ENCODE data around the gene EEA1.

The EEA1 gene

DNA sequence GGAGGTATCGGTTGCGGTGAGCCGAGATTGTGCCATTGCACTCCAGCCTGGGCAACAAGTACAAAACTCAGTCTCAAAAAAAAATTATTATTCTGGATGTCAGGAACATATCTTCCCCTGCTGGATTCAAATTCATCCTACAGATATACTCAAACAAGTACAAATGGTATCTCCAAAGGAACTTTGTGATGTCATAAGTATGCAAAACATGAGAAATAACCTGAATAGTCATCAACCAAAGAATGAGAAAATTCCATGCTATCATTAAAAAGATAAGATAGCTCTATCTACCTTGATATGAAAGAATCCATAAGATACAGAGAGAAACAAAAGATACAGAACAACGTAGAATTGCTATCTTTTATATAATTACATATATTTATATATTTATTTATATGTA is 67.7 kb downstream of the EEA1 start:
- H3K27me3 Mint-ChIP-seq (ENCODE audit: low read depth): no peaks in the 10 kb centered on the region

GRCh38 chr12:92860521-92860920 is 68.6 kb downstream of the EEA1 start:
- Mint-ChIP-seq H3K9me3 (peaks cover 2% of the 10 kb centered on the region), H3K27me3 (ENCODE audit: low read depth) (no peaks in the 10 kb centered on the region), H3K4me1 (peaks cover 12% of the 10 kb centered on the region), H3K4me3 (no peak overlapping the region), H3K36me3 (ENCODE audit: low read depth) (peaks cover 57% of the 10 kb centered on the region), H3K27ac (peak overlapping the region in 2 of 3 experiments; percentile 19 to 48)
- no peak for TF ChIP-seq CTCF (IDR thresholded peaks at IDR 0.05; ENCODE audit: unreplicated experiment in 3 of 3)

More for the DNA sequence above, 67.7 kb downstream of the EEA1 start:
- no peak for TF ChIP-seq CTCF (IDR thresholded peaks at IDR 0.05; ENCODE audit: unreplicated experiment in 3 of 3)
- Mint-ChIP-seq H3K4me3 (no peak overlapping the region), H3K4me1 (peaks cover 12% of the 10 kb centered on the region), H3K36me3 (ENCODE audit: low read depth) (peaks cover 57% of the 10 kb centered on the region), H3K27ac (no peak overlapping the region), H3K9me3 (peaks cover 2% of the 10 kb centered on the region)

DNA sequence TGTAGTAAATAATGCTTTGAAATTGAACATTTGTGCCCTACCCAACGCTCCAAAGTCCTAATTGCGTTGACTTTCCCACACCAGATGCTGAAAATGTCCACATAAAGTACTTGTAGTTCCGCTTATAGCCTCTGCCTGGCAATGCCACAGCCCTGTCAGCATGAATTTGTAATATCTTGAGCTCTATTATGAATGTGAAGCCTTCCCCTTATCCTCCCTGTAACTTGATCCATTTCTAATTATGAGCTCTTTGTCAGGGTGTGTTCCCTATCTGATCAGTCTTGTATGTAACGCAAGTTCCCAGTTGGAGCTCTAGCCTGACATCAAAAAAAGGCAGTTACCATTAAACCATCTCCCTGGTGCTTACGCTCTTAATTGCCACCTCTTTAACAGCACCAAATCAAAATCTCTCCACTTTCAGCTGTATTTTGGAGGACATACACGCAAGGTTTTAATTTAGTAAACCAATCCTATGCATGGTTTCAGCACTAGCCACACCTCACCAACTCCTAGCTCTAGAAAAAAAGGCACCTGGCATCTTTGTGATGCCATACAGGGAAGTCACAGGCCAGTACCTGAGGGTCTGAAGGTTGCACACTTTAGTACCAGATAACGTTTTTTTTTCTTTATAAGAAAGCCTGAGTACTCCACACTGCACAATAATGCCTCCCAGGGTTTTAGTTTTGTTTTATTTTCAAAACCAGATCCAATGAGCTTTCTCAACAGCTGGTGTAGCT is 69.3 kb downstream of the EEA1 start:
- Mint-ChIP-seq H3K4me3 (no peak overlapping the region), H3K9me3 (peaks cover 2% of the 10 kb centered on the region), H3K36me3 (ENCODE audit: low read depth) (peaks cover 59% of the 10 kb centered on the region), H3K27ac (peak overlapping the region in 1 of 3 experiments; percentile 0), H3K4me1 (peaks cover 12% of the 10 kb centered on the region), H3K27me3 (ENCODE audit: low read depth) (no peaks in the 10 kb centered on the region)
- no peak for TF ChIP-seq CTCF (IDR thresholded peaks at IDR 0.05; ENCODE audit: unreplicated experiment in 3 of 3)

- Mint-ChIP-seq H3K9me3 (peaks cover 2% of the 10 kb centered on the region), H3K27ac (no peak overlapping the region), H3K4me1 (peaks cover 12% of the 10 kb centered on the region), H3K36me3 (ENCODE audit: low read depth) (peaks cover 58% of the 10 kb centered on the region), H3K27me3 (ENCODE audit: low read depth) (no peaks in the 10 kb centered on the region), H3K4me3 (no peak overlapping the region)
- TF ChIP-seq CTCF (IDR thresholded peaks at IDR 0.05; ENCODE audit: unreplicated experiment in 3 of 3): no peak
These were observed 71.3 kb downstream of the EEA1 start for GRCh38 chr12:92857818-92858217.

DNA sequence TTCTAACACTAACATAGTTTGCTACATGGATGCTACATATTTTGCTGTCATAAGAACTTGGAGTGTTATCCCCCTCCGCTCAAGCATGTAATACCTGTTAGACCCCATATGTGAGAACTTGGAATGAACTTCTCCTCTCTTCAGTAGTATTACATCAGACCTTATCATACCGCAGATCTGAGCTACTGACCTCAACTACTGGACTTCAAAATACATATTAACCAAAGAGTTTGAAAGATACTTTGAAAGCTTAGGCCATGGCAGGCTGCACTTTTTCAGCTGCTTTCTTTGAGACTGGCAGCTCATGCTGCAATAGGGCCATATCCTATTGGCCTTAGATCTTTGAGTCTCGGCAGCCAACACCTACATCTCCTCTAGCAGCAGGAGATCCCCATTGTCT is 74.8 kb downstream of the EEA1 start:
- Mint-ChIP-seq H3K27ac (no peak overlapping the region), H3K4me1 (peaks cover 8% of the 10 kb centered on the region)
- no peak for TF ChIP-seq CTCF (IDR thresholded peaks at IDR 0.05; ENCODE audit: unreplicated experiment in 3 of 3)

DNA sequence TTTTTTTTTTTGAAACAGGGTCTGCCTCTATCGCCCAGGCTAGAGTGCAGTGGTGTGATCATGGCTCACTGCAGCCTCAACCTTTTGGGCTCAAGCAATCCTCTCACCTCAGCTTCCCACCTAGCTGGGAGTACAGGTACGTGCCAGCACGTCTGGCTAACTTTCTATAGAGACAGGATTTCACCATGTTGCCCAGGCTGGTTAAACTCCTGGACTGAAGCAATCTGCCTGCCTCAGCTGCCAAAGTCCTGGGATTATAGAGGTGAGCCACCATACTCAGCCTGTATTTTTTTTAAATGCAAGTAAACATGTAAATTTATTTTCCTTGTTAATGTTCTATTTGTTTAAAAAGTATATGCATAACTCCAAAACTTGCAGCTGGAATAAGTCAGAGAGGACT is 80.4 kb downstream of the EEA1 start:
- no peaks in the 10 kb centered on the region for H3K27me3 Mint-ChIP-seq (ENCODE audit: low read depth)
- no peak overlapping the region for H3K4me3 Mint-ChIP-seq
- no peak overlapping the region for H3K27ac Mint-ChIP-seq
- peaks cover 25% of the 10 kb centered on the region for H3K36me3 Mint-ChIP-seq (ENCODE audit: low read depth)
- no peaks in the 10 kb centered on the region for H3K9me3 Mint-ChIP-seq
- no peak for TF ChIP-seq CTCF (IDR thresholded peaks at IDR 0.05; ENCODE audit: unreplicated experiment in 3 of 3)
- H3K4me1 Mint-ChIP-seq: peaks cover 8% of the 10 kb centered on the region

More for the DNA sequence above, 74.8 kb downstream of the EEA1 start:
- Mint-ChIP-seq H3K36me3 (ENCODE audit: low read depth) (peaks cover 58% of the 10 kb centered on the region), H3K4me3 (no peak overlapping the region), H3K9me3 (peaks cover 2% of the 10 kb centered on the region), H3K27me3 (ENCODE audit: low read depth) (no peaks in the 10 kb centered on the region)

Measured in nephron (organoid).